ENCODE data around the gene GAS2L3.
"Not testable (repeated sequence)": the region's sequence is repeated elsewhere in the genome, so short reads cannot be mapped to it uniquely, and the experiment has no call there.

GAS2L3 gene

DNA sequence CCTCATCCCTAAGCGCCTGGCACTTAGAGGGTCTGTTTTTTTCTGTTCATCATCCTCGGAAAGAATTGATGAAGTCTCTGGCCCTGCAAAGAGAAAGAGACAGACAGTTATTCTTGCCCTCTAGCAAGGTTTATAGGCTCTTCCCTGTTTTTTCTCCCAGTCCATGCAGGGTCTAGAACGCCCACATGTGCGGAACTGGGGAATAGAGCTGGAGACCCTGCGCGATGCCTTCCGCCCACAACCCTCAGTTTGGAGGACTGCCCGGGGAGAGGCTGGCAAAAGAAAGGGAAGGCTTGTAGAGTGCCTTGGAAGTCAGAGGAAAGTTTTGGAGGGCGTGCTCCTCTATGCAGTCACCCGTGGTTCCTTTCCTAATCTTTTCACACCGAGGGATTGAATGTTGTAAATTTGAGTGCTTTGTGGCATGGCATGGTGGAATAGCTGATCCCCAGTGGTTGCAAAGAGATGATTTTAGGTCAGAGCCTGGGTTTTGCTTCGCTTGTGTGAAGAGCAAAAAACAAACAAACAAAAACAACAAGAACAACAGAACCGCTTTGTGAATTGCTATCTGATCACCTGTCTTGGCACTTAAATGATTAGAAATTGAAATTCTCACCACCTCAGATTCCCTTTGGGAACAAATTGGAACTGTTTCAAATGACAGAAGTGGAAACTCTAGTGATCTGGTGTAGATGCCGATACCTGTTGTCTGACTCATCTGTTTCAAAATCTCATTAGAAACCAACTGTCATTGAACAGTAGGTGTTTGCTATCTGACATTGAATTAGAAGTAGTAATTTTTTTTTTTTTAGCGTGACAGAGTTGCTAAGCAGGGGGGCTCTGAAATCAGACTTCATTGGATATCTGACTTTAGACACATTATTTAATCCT is 947 bp downstream of the GAS2L3 start:
- no peak for DNase-seq (ENCODE audit: low read depth, low spot score)

DNA sequence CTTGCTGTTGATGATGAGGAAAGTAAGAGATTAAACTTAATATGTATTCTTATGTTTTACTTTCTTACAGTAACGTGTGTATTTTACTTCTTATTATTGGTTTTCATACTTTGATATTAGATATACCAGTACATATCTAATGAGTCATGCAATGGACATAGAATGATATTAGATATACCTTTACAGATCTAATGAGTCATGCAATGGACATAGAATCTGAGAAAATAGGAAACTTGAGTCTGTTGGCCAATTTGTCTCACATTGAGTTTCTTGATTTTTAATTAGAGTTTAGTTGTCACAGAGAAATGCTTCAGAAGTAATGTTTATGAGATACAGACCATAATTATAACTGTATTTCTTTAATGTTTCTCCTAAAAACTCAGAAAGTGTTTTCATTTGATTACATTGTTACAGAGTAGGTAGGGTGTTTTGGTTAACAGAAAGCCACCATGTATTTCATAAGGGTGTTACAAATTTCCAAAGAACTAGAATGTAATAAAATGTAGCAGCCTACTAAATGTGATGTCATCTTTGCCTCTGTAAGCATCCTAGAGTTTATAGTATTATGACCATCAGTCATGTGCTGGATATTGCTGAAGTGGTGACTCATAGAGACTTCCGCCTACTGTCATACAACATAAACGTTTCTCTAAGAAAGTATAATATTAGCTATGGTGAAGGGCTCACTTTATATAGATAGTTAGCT is 3.0 kb downstream of the GAS2L3 start:
- no peak for DNase-seq (ENCODE audit: low read depth, low spot score)

GRCh38 chr12:100578923-100579322 is 5.4 kb downstream of the GAS2L3 start:
- no peak for DNase-seq (ENCODE audit: low read depth, low spot score)

GRCh38 chr12:100579844-100580243 is 6.4 kb downstream of the GAS2L3 start:
- DNase-seq (ENCODE audit: low read depth, low spot score) = no peak

GRCh38 chr12:100584256-100584655 is 10.8 kb downstream of the GAS2L3 start:
- no peak for DNase-seq (ENCODE audit: low read depth, low spot score)

- DNase-seq (ENCODE audit: low read depth, low spot score) = no peak
Measured at GRCh38 chr12:100591979-100592378, 18.5 kb downstream of the GAS2L3 start.

- no peak for DNase-seq (ENCODE audit: low read depth, low spot score)
Measured at GRCh38 chr12:100593490-100593889, 20.0 kb downstream of the GAS2L3 start.

- no peak for DNase-seq (ENCODE audit: low read depth, low spot score)
Measured at GRCh38 chr12:100601626-100602025, 28.1 kb downstream of the GAS2L3 start.

DNA sequence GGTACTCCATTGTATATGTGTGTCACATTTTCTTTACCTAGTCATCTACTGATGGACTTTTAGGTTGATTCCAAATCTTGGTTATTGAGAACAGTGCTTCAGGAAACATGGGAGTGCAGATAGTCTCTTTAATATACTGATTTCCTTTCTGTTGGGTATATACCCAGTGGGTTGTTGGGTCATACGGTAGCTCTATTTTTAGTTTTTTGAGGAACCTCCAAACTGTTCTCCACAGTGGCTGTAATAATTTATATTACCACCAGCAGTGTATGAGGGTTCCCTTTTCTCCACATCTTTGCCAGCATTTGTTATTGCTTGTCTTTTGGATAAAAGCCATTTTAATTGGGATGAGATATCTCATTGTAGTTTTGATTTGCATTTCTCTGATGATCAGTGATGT is 29.5 kb downstream of the GAS2L3 start:
- DNase-seq (ENCODE audit: low read depth, low spot score) = not testable (repeated sequence)

GRCh38 chr12:100608776-100609175 is 35.3 kb downstream of the GAS2L3 start:
- no peak for DNase-seq (ENCODE audit: low read depth, low spot score)

- no peak for DNase-seq (ENCODE audit: low read depth, low spot score)
Measured at GRCh38 chr12:100610666-100611430, 37.4 kb downstream of the GAS2L3 start.

DNA sequence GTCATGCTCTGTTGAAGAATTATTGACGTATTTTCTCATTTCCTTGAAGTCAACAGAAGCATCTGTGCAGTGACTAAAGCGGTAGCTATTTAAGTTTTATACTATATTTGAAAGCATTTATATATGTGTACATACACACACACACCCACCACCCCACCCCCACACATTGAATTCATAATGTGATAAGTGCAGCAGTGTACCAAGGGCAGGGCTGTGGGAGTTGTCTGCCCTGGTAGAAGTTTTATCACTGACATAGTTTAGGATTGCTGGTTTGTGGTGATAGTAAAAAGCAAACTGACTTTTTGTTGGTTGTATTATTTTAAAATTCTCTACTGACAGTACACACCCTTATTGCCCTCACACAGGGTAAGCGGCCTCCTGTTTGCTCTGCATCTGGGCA is 39.1 kb downstream of the GAS2L3 start:
- DNase-seq (ENCODE audit: low read depth, low spot score) = no peak

- DNase-seq (ENCODE audit: low read depth, low spot score) = no peak
Measured at GRCh38 chr12:100624571-100624970, 51.1 kb downstream of the GAS2L3 start.

DNA sequence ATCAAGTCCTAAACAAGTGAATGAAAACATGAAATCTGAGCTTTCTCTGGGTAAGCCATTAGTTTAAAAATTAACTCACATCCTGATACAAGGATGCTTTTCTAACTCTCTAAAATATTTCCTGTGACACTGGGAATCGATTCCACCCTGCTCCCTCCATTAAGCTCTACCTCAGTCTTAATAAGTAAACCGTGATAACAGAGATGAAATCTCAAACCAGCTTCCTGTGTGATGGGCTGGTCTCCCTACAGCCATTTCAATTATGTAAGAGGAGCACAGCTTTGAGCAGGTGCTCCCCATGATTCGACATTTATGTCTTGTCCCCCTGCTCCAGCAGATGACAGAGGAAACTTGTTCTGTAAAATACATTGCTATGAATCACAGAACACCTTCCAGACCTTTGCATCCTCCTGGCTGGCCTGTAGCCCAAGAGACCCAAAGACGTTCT is 59.0 kb downstream of the GAS2L3 start:
- no peak for DNase-seq (ENCODE audit: low read depth, low spot score)

DNA sequence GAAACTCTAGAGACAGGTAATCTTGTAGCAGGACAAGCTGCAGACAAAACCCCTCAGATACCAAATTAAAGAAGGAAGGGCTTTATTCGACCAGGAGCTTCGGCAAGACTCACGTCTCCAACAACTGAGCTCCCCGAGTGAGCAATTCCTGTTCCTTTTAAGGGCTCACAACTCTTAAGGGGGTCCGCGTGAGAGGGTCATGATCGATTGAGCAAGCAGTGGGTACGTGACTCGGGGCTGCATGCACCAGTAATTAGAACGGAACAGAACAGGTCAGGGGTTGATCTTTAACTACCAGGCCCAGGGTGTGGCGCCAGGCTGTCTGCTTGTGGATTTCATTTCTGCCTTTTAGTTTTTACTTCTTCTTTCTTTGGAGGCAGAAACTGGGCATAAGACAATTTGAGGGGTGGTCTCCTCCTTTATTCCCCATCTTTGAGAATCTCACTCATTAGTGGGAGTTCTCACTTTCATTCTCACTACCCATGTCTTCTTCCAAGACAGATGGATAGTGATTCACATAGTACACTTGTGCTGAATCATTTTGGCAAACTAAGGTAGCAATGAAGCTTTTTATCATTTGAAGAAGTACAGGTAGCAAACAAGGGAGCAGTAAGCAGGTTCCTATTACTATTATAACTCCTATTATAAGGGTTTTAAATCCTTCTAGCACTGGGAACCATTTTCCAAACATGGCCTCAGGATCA is 59.8 kb downstream of the GAS2L3 start:
- DNase-seq (ENCODE audit: low read depth, low spot score) = not testable (repeated sequence)

DNA sequence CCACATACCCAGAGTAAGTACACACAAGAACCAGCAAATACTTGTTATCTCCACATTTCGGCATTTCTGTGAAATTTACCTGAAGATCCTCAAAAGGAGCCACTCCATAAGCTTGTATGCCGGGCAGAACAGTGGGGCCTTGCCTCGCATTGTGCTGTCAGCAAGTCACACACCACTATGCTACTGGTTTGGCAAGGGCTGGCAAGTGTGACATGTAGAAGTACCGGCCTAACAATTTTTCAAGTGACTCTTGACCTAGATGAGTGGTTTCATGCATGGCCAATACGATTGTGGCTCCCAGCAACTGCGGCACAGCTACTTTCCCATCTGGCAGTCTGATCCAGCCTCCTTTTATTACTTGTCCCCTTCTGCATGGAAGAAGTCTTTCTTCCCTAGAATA is 69.8 kb downstream of the GAS2L3 start:
- no peak for DNase-seq (ENCODE audit: low read depth, low spot score)

DNA sequence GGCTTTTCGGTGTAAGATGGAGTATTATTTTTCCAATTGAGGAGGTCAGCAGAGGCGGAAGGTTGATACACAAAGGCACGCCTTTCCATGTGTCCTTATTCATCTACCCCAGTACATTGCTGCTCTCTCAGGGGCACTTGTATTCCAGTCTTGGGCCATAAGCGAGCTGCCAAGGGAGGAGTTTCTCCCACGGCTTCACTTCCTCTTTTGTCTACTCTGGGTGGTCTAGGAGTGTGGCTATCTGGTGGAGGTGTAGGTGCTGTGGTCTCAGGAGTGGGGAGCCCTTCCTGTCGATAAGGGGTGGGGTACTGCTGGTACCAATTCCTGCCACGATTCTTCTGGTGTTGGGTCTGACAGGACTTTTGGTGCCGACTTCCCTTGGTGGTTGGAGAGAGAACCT is 73.4 kb downstream of the GAS2L3 start:
- DNase-seq (ENCODE audit: low read depth, low spot score) = no peak

DNA sequence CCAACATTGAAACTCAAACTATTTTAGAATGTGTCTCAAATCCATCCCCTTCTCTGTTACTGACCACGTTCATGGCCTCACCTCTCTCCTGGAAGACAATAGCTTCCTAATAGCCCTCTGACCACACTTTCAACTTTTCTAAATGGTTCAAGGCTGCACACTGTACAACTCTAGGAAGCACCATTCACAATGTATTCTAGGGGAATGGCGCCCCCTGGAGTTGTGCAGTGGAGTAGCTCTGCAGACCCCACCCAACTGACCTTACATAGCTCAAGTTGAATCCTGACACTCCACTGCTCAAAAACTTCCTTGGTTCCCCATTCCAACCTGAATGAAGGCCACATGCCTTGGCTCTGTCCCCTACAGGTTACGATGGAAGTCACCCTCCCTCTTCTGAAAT is 77.6 kb downstream of the GAS2L3 start:
- no peak for DNase-seq (ENCODE audit: low read depth, low spot score)

- no peak for DNase-seq (ENCODE audit: low read depth, low spot score)
Measured at GRCh38 chr12:100651694-100652093, 78.2 kb downstream of the GAS2L3 start.

DNA sequence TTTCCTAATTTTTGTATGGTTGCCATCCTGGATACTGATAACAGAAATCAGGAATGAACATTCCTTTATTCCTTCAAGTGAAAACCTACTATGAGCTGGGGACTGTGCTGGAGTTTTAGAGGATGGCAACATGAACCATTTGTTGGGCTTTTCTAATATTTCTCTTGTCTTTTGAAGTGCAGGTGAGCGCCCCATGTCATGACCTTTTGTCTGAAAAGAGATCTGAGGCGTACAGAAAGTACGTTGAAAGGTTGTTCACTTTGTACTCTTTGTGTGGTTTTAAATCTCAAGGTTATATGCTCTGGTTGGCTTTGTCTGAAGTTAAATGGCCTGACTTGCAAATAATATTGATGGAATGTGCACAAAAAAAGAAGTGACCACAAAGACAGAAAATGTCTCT is 79.0 kb downstream of the GAS2L3 start:
- DNase-seq (ENCODE audit: low read depth, low spot score) = no peak

GRCh38 chr12:100656141-100656540 is 82.7 kb downstream of the GAS2L3 start:
- DNase-seq (ENCODE audit: low read depth, low spot score) = no peak

DNA sequence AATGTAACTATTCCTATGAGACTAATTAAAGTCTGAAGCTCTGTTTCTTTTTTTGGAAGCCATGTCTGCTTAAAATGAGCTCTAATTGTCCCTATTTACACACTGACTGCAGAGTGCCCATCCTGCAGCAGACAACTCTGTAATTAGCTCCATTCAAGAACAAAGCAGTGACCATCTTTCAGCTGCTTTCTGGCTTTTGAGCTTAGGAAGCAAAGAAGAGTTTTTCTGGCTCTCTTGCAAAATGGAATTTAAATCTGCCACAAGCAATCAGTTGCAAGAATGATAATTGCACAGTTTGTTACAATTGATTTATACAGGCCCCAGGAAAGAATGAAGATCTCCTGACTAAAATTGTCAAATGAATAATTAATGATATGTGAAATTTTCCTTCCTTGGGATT is 83.4 kb downstream of the GAS2L3 start:
- no peak for DNase-seq (ENCODE audit: low read depth, low spot score)
